ENCODE results near the gene CDC42BPB.

The CDC42BPB gene

GRCh38 chr14:102923925-102924486 lies 133.3 kb downstream of the CDC42BPB start:
- Histone ChIP-seq H3K9ac (ENCODE audit: low read length) (no peak overlapping the region), H3K27me3 (ENCODE audit: low read length) (no peaks in the 10 kb centered on the region), H3F3A (ENCODE audit: insufficient read depth) (no peaks in the 10 kb centered on the region), H3K79me2 (ENCODE audit: insufficient read depth, low read length) (no peaks in the 10 kb centered on the region), H3K9me2 (replicated peaks; ENCODE audit: insufficient read depth, low read length) (no peaks in the 10 kb centered on the region), H3K4me3 (ENCODE audit: insufficient read depth, low read length, poor library complexity, severe bottlenecking) (no peak overlapping the region), H3K36me3 (ENCODE audit: low read length) (no peaks in the 10 kb centered on the region), H2AFZ (ENCODE audit: low read depth, low read length, severe bottlenecking) (no peak overlapping the region), H3K4me2 (ENCODE audit: low read depth, low read length, poor library complexity, severe bottlenecking) (no peak overlapping the region), H3K9me3 (ENCODE audit: insufficient read depth, low read length) (no peaks in the 10 kb centered on the region), H4K20me1 (ENCODE audit: low read depth, low read length) (no peaks in the 10 kb centered on the region), H3K27ac (ENCODE audit: low read depth, low read length) (no peak overlapping the region)
- no peak for TF ChIP-seq EZH2phosphoT487 (conservative IDR thresholded peaks at IDR 0.05; ENCODE audit: low read length)
- no peak for TF ChIP-seq CTCF (IDR thresholded peaks at IDR 0.05; ENCODE audit: insufficient read depth, low read length, poor library complexity, severe bottlenecking)

- no peaks in the 10 kb centered on the region for H3K79me2 ChIP-seq (ENCODE audit: insufficient read depth, low read length)
- H3K27me3 ChIP-seq (ENCODE audit: low read length) = no peaks in the 10 kb centered on the region
- H3K36me3 ChIP-seq (ENCODE audit: low read length) = no peaks in the 10 kb centered on the region
- H3K9me2 ChIP-seq (replicated peaks; ENCODE audit: insufficient read depth, low read length) = no peaks in the 10 kb centered on the region
- no peak overlapping the region for H3K27ac ChIP-seq (ENCODE audit: low read depth, low read length)
- no peaks in the 10 kb centered on the region for H4K20me1 ChIP-seq (ENCODE audit: low read depth, low read length)
- no peaks in the 10 kb centered on the region for H3K9me3 ChIP-seq (ENCODE audit: insufficient read depth, low read length)
- no peak overlapping the region for H2AFZ ChIP-seq (ENCODE audit: low read depth, low read length, severe bottlenecking)
- no peaks in the 10 kb centered on the region for H3F3A ChIP-seq (ENCODE audit: insufficient read depth)
- no peak overlapping the region for H3K4me3 ChIP-seq (ENCODE audit: insufficient read depth, low read length, poor library complexity, severe bottlenecking)
- no peak overlapping the region for H3K9ac ChIP-seq (ENCODE audit: low read length)
- no peak overlapping the region for H3K4me2 ChIP-seq (ENCODE audit: low read depth, low read length, poor library complexity, severe bottlenecking)
- TF ChIP-seq CTCF (IDR thresholded peaks at IDR 0.05; ENCODE audit: insufficient read depth, low read length, poor library complexity, severe bottlenecking) (no peak), EZH2phosphoT487 (conservative IDR thresholded peaks at IDR 0.05; ENCODE audit: low read length) (no peak)
These were observed 134.0 kb downstream of the CDC42BPB start for GRCh38 chr14:102923201-102923924.

- Histone ChIP-seq H3K79me2 (ENCODE audit: insufficient read depth, low read length) (no peaks in the 10 kb centered on the region), H3K9me2 (replicated peaks; ENCODE audit: insufficient read depth, low read length) (no peaks in the 10 kb centered on the region), H3K9ac (ENCODE audit: low read length) (no peak within 1 kb of the TSS), H3K4me3 (ENCODE audit: insufficient read depth, low read length, poor library complexity, severe bottlenecking) (no peak within 1 kb of the TSS), H3K4me2 (ENCODE audit: low read depth, low read length, poor library complexity, severe bottlenecking) (no peak within 1 kb of the TSS), H3K9me3 (ENCODE audit: insufficient read depth, low read length) (no peaks in the 10 kb centered on the region), H3K36me3 (ENCODE audit: low read length) (no peaks in the 10 kb centered on the region), H3F3A (ENCODE audit: insufficient read depth) (no peaks in the 10 kb centered on the region), H4K20me1 (ENCODE audit: low read depth, low read length) (no peaks in the 10 kb centered on the region), H2AFZ (ENCODE audit: low read depth, low read length, severe bottlenecking) (no peak within 1 kb of the TSS), H3K27ac (ENCODE audit: low read depth, low read length) (no peak within 1 kb of the TSS), H3K27me3 (ENCODE audit: low read length) (no peaks in the 10 kb centered on the region)
- no peak for TF ChIP-seq EZH2phosphoT487 (conservative IDR thresholded peaks at IDR 0.05; ENCODE audit: low read length)
- no peak for TF ChIP-seq CTCF (IDR thresholded peaks at IDR 0.05; ENCODE audit: insufficient read depth, low read length, poor library complexity, severe bottlenecking)
These were observed 134.7 kb downstream of the CDC42BPB start, which contains the start of gene AMN for GRCh38 chr14:102922490-102923200. Gene AMN, plus strand, starts transcription at chr14:102922663. Its CDS starts 26 bp downstream, at chr14:102922689.

Data from SU-DHL-6 (cell line).